Muscle layer of duodenum (tissue), 2 donors: ENCODE measurements around the gene DENND1A.

Experiments used
- H3K27ac ChIP-seq: one replicate; pipeline ENCODE4 v1.7.0; 2013; ENCODE audit warnings: mild to moderate bottlenecking, low read length
- H3K27me3 ChIP-seq: one replicate; pipeline ENCODE4 v1.7.0; 2013; ENCODE audit warnings: low read depth, mild to moderate bottlenecking, control low read depth, low read length
- H3K36me3 ChIP-seq, 2 donors: one replicate each; pipeline ENCODE4 v1.7.0; 2013; ENCODE audit warnings: low read length in 2 of 2, control low read depth in 1 of 2, mild to moderate bottlenecking in 1 of 2; ENCODE audit not compliant: insufficient read depth in 2 of 2, control insufficient read depth in 1 of 2
- H3K4me1 ChIP-seq, 2 donors: one replicate each; pipeline ENCODE4 v1.7.0; 2013; ENCODE audit warnings: low read length in 2 of 2, mild to moderate bottlenecking in 2 of 2, control low read depth in 1 of 2, moderate library complexity in 1 of 2; ENCODE audit not compliant: insufficient read depth in 2 of 2, control insufficient read depth in 1 of 2
- H3K4me3 ChIP-seq, 2 donors: one replicate each; pipeline ENCODE4 v1.7.0; 2013; ENCODE audit warnings: low read length in 2 of 2, low read depth in 1 of 2, mild to moderate bottlenecking in 1 of 2
- H3K9me3 ChIP-seq, 2 donors: one replicate each; pipeline ENCODE4 v1.7.0; 2013; ENCODE audit warnings: low read length in 2 of 2, control low read depth in 1 of 2, mild to moderate bottlenecking in 1 of 2; ENCODE audit not compliant: control insufficient read depth in 1 of 2
- donor health status: healthy.

The DENND1A gene

GRCh38 chr9:123687246-123687751, 242.6 kb downstream of the DENND1A start:
- no peak overlapping the region for H3K4me3 ChIP-seq
- H3K27me3 ChIP-seq, result no peaks in the 10 kb centered on the region
- no peak overlapping the region for H3K27ac ChIP-seq

GRCh38 chr9:123686829-123687192, 243.1 kb downstream of the DENND1A start:
- H3K4me1 ChIP-seq, result peaks cover 0 to 4% of the 10 kb centered on the region in 2 donors
- no peak overlapping the region for H3K27ac ChIP-seq
- H3K36me3 ChIP-seq, result no peaks in the 10 kb centered on the region
- no peaks in the 10 kb centered on the region for H3K9me3 ChIP-seq
- H3K27me3 ChIP-seq, result no peaks in the 10 kb centered on the region
- no peak overlapping the region for H3K4me3 ChIP-seq

More at GRCh38 chr9:123687246-123687751, 242.6 kb downstream of the DENND1A start:
- Histone ChIP-seq H3K4me1 (peaks cover 0 to 4% of the 10 kb centered on the region in 2 donors), H3K9me3 (no peaks in the 10 kb centered on the region), H3K36me3 (no peaks in the 10 kb centered on the region)

GRCh38 chr9:123686131-123686828, 243.6 kb downstream of the DENND1A start:
- H3K4me1 ChIP-seq, result peaks cover 0 to 4% of the 10 kb centered on the region in 2 donors
- H3K36me3 ChIP-seq, result no peaks in the 10 kb centered on the region
- no peaks in the 10 kb centered on the region for H3K27me3 ChIP-seq
- H3K27ac ChIP-seq, result no peak overlapping the region
- no peaks in the 10 kb centered on the region for H3K9me3 ChIP-seq
- no peak overlapping the region for H3K4me3 ChIP-seq

- no peak overlapping the region for H3K27ac ChIP-seq
- no peak overlapping the region for H3K4me3 ChIP-seq
- no peaks in the 10 kb centered on the region for H3K27me3 ChIP-seq
- H3K36me3 ChIP-seq, result no peaks in the 10 kb centered on the region
- H3K4me1 ChIP-seq, result peaks cover 0 to 4% of the 10 kb centered on the region in 2 donors
- no peaks in the 10 kb centered on the region for H3K9me3 ChIP-seq
Measured at GRCh38 chr9:123685489-123686083, 244.3 kb downstream of the DENND1A start.

- Histone ChIP-seq H3K4me3 (no peak overlapping the region), H3K27me3 (no peaks in the 10 kb centered on the region), H3K4me1 (peaks cover 5 to 6% of the 10 kb centered on the region in 2 donors), H3K27ac (no peak overlapping the region), H3K36me3 (no peaks in the 10 kb centered on the region), H3K9me3 (no peaks in the 10 kb centered on the region)
Measured at GRCh38 chr9:123684393-123685149, 245.4 kb downstream of the DENND1A start.

GRCh38 chr9:123682746-123683145, 247.2 kb downstream of the DENND1A start:
- Histone ChIP-seq H3K4me1 (peaks cover 14% of the 10 kb centered on the region in 2 donors), H3K9me3 (no peaks in the 10 kb centered on the region), H3K27ac (no peak overlapping the region), H3K27me3 (no peaks in the 10 kb centered on the region), H3K4me3 (no peak overlapping the region), H3K36me3 (no peaks in the 10 kb centered on the region)

GRCh38 chr9:123680352-123680751, 249.6 kb downstream of the DENND1A start:
- peaks cover 0 to 3% of the 10 kb centered on the region in 2 donors for H3K36me3 ChIP-seq
- H3K27me3 ChIP-seq, result no peaks in the 10 kb centered on the region
- no peak overlapping the region for H3K27ac ChIP-seq
- peaks cover 10 to 14% of the 10 kb centered on the region in 2 donors for H3K4me1 ChIP-seq
- no peaks in the 10 kb centered on the region for H3K9me3 ChIP-seq
- H3K4me3 ChIP-seq, result no peak overlapping the region

- Histone ChIP-seq H3K9me3 (no peaks in the 10 kb centered on the region), H3K27ac (no peak overlapping the region), H3K4me3 (peak overlapping the region in 1 of 2 donors; percentile 14), H3K4me1 (peaks cover 10 to 14% of the 10 kb centered on the region in 2 donors), H3K36me3 (peaks cover 0 to 3% of the 10 kb centered on the region in 2 donors), H3K27me3 (no peaks in the 10 kb centered on the region)
Measured at GRCh38 chr9:123679330-123679987, 250.5 kb downstream of the DENND1A start.

GRCh38 chr9:123678878-123679329, 251.0 kb downstream of the DENND1A start:
- Histone ChIP-seq H3K9me3 (no peaks in the 10 kb centered on the region), H3K4me3 (peak overlapping the region in 1 of 2 donors; percentile 14), H3K4me1 (peaks cover 10 to 14% of the 10 kb centered on the region in 2 donors), H3K36me3 (peaks cover 0 to 3% of the 10 kb centered on the region in 2 donors), H3K27ac (no peak overlapping the region), H3K27me3 (no peaks in the 10 kb centered on the region)

- no peaks in the 10 kb centered on the region for H3K27me3 ChIP-seq
- peaks cover 0 to 3% of the 10 kb centered on the region in 2 donors for H3K9me3 ChIP-seq
- H3K4me3 ChIP-seq, result no peak overlapping the region
- H3K27ac ChIP-seq, result no peak overlapping the region
- peaks cover 10 to 14% of the 10 kb centered on the region in 2 donors for H3K4me1 ChIP-seq
- H3K36me3 ChIP-seq, result peaks cover 0 to 3% of the 10 kb centered on the region in 2 donors
Measured at GRCh38 chr9:123678038-123678877, 251.7 kb downstream of the DENND1A start.
